Testis (tissue), 2 donors: ENCODE measurements around the gene ZNF319.

Experiments used
- POLR2A ChIP-seq: fragments of 450-650 bp; IDR thresholded peaks from one replicate; pipeline ENCODE4 v1.6.1; 2017; ENCODE audit warnings: antibody characterized with exemption, mild to moderate bottlenecking, moderate library complexity
- TF ChIP-seq, protein P1 (sequence below), 3 experiments: fragments of 450-650 bp in 2 of 3; fragments of 200-600 bp in 1 of 3; sonication (generic) in 1 of 3; IDR thresholded peaks; one replicate each; pipeline ENCODE4 v1.5.1; 2016 to 2019; ENCODE audit warnings: antibody characterized with exemption in 3 of 3, mild to moderate bottlenecking in 2 of 3, moderate library complexity in 1 of 3

DNA sequence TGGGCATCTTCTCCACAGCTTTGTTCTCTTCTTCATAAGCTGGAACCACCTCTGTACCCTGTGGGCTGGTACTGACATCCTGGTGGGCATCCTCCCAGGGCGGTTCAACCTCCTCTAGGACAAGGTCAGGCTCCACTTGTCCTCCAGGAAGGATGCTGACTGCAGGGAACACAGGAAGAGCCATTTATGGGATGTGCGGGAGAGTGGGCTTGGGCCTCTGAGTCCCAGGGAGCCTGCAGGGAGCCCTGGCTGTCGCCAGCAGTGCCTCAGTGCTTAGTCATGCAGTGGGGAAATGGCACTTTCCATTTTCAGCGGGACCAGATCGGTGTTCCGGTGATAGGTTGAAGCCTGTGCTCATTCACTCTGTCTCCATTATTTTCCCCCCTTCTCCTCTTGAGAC is 50.1 kb downstream of the ZNF319 start:
- TF ChIP-seq POLR2A = no peak
- TF ChIP-seq, protein P1, sequence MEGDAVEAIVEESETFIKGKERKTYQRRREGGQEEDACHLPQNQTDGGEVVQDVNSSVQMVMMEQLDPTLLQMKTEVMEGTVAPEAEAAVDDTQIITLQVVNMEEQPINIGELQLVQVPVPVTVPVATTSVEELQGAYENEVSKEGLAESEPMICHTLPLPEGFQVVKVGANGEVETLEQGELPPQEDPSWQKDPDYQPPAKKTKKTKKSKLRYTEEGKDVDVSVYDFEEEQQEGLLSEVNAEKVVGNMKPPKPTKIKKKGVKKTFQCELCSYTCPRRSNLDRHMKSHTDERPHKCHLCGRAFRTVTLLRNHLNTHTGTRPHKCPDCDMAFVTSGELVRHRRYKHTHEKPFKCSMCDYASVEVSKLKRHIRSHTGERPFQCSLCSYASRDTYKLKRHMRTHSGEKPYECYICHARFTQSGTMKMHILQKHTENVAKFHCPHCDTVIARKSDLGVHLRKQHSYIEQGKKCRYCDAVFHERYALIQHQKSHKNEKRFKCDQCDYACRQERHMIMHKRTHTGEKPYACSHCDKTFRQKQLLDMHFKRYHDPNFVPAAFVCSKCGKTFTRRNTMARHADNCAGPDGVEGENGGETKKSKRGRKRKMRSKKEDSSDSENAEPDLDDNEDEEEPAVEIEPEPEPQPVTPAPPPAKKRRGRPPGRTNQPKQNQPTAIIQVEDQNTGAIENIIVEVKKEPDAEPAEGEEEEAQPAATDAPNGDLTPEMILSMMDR (IDR thresholded peaks at IDR 0.05) = no peak
